ENCODE data around the gene IQUB.
"Not testable (repeated sequence)": the region's sequence is repeated elsewhere in the genome, so short reads cannot be mapped to it uniquely, and the experiment has no call there.

The IQUB gene

GRCh38 chr7:123552134-123552533 is 17.7 kb upstream of the IQUB start:
- DNase-seq; in situ Hi-C loops (cut with MboI; ENCODE audit: low pct_unique_long_range_greater_than_20kb, low sequenced_read_pairs): not testable (repeated sequence)

GRCh38 chr7:123548406-123548805 is 14.0 kb upstream of the IQUB start:
- in situ Hi-C loops (cut with MboI; ENCODE audit: low pct_unique_long_range_greater_than_20kb, low sequenced_read_pairs) = no loop called here
- DNase-seq = no peak

- in situ Hi-C loops (cut with MboI; ENCODE audit: low pct_unique_long_range_greater_than_20kb, low sequenced_read_pairs) = no loop called here
- no peak for DNase-seq
Observed at GRCh38 chr7:123539871-123540270, 5.5 kb upstream of the IQUB start.

GRCh38 chr7:123538897-123539296 is 4.5 kb upstream of the IQUB start:
- no peak for DNase-seq
- in situ Hi-C loops (cut with MboI; ENCODE audit: low pct_unique_long_range_greater_than_20kb, low sequenced_read_pairs) = no loop called here

- no peak for DNase-seq
- in situ Hi-C loops (cut with MboI; ENCODE audit: low pct_unique_long_range_greater_than_20kb, low sequenced_read_pairs) = no loop called here
Observed at GRCh38 chr7:123538189-123538714, 3.9 kb upstream of the IQUB start.

- in situ Hi-C loops (cut with MboI; ENCODE audit: low pct_unique_long_range_greater_than_20kb, low sequenced_read_pairs) = no loop called here
- peak; percentile 35 for DNase-seq
Observed at GRCh38 chr7:123537026-123537642, 2.7 kb upstream of the IQUB start.

- in situ Hi-C loops (cut with MboI; ENCODE audit: low pct_unique_long_range_greater_than_20kb, low sequenced_read_pairs) = no loop called here
- no peak for DNase-seq
Observed at GRCh38 chr7:123535517-123535916, 1.1 kb upstream of the IQUB start.

GRCh38 chr7:123533929-123534382 is 439 bp downstream of the IQUB start:
- in situ Hi-C loops (cut with MboI; ENCODE audit: low pct_unique_long_range_greater_than_20kb, low sequenced_read_pairs) = no loop called here
- no peak for DNase-seq

GRCh38 chr7:123533553-123533917 is 860 bp downstream of the IQUB start:
- in situ Hi-C loops (cut with MboI; ENCODE audit: low pct_unique_long_range_greater_than_20kb, low sequenced_read_pairs) = no loop called here
- DNase-seq = no peak

GRCh38 chr7:123532788-123533552 is 1.4 kb downstream of the IQUB start:
- DNase-seq = peak; percentile 48
- in situ Hi-C loops (cut with MboI; ENCODE audit: low pct_unique_long_range_greater_than_20kb, low sequenced_read_pairs) = not testable (repeated sequence)

- DNase-seq; in situ Hi-C loops (cut with MboI; ENCODE audit: low pct_unique_long_range_greater_than_20kb, low sequenced_read_pairs): not testable (repeated sequence)
Observed at GRCh38 chr7:123532343-123532742, 2.1 kb downstream of the IQUB start.

- DNase-seq; in situ Hi-C loops (cut with MboI; ENCODE audit: low pct_unique_long_range_greater_than_20kb, low sequenced_read_pairs): not testable (repeated sequence)
Observed at GRCh38 chr7:123530035-123530591, 4.3 kb downstream of the IQUB start.

GRCh38 chr7:123528265-123528664 is 6.1 kb downstream of the IQUB start:
- DNase-seq = no peak
- in situ Hi-C loops (cut with MboI; ENCODE audit: low pct_unique_long_range_greater_than_20kb, low sequenced_read_pairs) = no loop called here

- DNase-seq; in situ Hi-C loops (cut with MboI; ENCODE audit: low pct_unique_long_range_greater_than_20kb, low sequenced_read_pairs): not testable (repeated sequence)
Observed at GRCh38 chr7:123527712-123528225, 6.6 kb downstream of the IQUB start.

- DNase-seq; in situ Hi-C loops (cut with MboI; ENCODE audit: low pct_unique_long_range_greater_than_20kb, low sequenced_read_pairs): not testable (repeated sequence)
Observed at GRCh38 chr7:123526533-123526932, 7.9 kb downstream of the IQUB start.

GRCh38 chr7:123522066-123522465 is 12.3 kb downstream of the IQUB start:
- DNase-seq = no peak
- in situ Hi-C loops (cut with MboI; ENCODE audit: low pct_unique_long_range_greater_than_20kb, low sequenced_read_pairs) = no loop called here

GRCh38 chr7:123505221-123505620 is 29.2 kb downstream of the IQUB start:
- in situ Hi-C loops (cut with MboI; ENCODE audit: low pct_unique_long_range_greater_than_20kb, low sequenced_read_pairs) = no loop called here
- no peak for DNase-seq

- in situ Hi-C loops (cut with MboI; ENCODE audit: low pct_unique_long_range_greater_than_20kb, low sequenced_read_pairs) = no loop called here
- no peak for DNase-seq
Observed at GRCh38 chr7:123502201-123502600, 32.2 kb downstream of the IQUB start.

GRCh38 chr7:123500878-123501489 is 33.4 kb downstream of the IQUB start:
- in situ Hi-C loops (cut with MboI; ENCODE audit: low pct_unique_long_range_greater_than_20kb, low sequenced_read_pairs) = no loop called here

More at GRCh38 chr7:123500878-123501489, 33.4 kb downstream of the IQUB start:
- no peak for DNase-seq
